ENCODE results near the gene KRT36. TPM values are rescaled to one million over a fixed set of nuclear protein-coding genes. Genes with fewer than 3 reads are reported as not detected.

The KRT36 gene
- total and polyA plus RNA-seq, 7 donors = 0.04 TPM; not detected in 6

DNA sequence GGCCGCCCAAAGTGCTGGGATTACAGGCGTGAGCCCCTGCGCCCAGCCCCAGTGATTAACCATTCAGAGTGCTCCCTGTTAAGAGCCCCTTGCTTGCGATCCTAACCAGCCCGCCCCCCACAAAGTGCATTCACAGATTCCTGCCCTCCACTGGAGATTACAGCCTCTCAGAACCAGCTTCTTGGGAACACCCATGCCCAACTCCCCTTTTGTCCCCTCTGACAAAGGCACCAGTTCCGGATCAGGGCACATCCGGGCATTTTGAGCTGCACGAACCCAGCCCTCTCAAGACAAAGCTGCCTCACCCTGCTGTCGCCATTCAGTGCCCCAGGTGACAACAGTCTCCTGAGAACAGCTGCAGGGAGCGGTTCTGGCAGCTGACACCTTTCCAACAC is 39.2 kb upstream of the KRT36 start:
- Histone ChIP-seq H3K4me3 (no peak overlapping the region), H3K27me3 (ENCODE audit: insufficient read depth in 3 of 3, low read length in 2 of 3) (peaks cover 0 to 53% (median 26%) of the 10 kb centered on the region in 3 donors), H3K27ac (no peak overlapping the region), H3K4me1 (peaks cover 4% of the 10 kb centered on the region), H3K9me3 (no peaks in the 10 kb centered on the region), H3K36me3 (ENCODE audit: insufficient read depth in 1 of 2, low read depth in 1 of 2) (no peaks in the 10 kb centered on the region)
- DNase-seq (no peak), ATAC-seq (no peak)
- intact Hi-C loops (cut with DNase I) = no loop called here
- 40 to 48% (median 48%) methylated on average over 10 of the region's 10 CpGs for WGBS, 3 donors
- TF ChIP-seq, protein P1, sequence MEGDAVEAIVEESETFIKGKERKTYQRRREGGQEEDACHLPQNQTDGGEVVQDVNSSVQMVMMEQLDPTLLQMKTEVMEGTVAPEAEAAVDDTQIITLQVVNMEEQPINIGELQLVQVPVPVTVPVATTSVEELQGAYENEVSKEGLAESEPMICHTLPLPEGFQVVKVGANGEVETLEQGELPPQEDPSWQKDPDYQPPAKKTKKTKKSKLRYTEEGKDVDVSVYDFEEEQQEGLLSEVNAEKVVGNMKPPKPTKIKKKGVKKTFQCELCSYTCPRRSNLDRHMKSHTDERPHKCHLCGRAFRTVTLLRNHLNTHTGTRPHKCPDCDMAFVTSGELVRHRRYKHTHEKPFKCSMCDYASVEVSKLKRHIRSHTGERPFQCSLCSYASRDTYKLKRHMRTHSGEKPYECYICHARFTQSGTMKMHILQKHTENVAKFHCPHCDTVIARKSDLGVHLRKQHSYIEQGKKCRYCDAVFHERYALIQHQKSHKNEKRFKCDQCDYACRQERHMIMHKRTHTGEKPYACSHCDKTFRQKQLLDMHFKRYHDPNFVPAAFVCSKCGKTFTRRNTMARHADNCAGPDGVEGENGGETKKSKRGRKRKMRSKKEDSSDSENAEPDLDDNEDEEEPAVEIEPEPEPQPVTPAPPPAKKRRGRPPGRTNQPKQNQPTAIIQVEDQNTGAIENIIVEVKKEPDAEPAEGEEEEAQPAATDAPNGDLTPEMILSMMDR (IDR thresholded peaks at IDR 0.05) = no peak

DNA sequence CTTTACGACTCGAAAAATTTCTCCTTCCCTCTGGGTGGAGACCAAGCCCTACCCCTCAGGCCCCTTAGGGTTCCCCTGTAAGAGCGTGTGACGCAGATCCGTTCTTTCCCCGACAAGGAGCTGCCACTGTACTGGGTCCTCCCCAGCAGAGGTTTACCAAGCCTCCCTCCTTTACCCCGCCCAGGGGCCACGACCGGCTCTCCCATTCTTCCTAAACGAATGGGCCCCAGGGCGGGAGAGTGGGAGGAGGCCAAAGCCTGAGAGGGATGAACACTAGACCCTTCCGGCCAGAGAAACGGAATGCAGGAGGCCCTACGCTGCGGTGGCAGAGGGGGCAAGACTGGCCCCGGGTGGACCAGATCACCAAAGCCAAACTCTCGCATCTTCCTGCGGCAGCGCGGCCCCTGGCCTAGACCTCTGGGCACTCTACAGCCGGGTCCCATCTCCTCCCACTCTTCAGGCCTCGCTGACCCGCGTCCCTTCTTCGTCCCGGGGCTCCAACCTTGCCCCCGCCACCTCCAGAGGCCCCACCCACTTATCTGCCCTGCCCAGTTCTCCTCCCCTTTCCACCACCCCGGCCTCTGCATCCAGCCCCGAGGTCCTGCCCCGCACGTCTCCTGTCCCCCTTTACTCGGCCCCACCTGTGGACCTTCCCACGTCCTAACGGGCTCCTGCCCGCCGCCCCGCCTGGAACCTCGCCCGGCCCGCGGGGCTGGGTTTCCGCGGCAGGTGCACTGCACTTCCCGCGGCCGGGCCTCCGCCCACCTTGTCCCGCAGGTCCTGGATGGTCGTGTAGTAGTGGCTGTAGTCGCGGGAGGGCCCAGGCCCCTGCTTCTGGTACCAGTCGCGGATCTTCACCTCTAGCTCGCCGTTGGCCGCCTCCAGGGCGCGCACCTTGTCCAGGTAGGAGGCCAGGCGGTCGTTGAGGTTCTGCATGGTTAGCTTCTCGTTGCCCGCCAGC is 37.6 kb upstream of the KRT36 start:
- ATAC-seq (no peak), DNase-seq (no peak)
- H3K4me1 ChIP-seq = peaks cover 4% of the 10 kb centered on the region
- intact Hi-C loops (cut with DNase I) = no loop called here
- TF ChIP-seq, protein P1 (IDR thresholded peaks at IDR 0.05) = no peak
- 7 to 10% (median 8%) methylated on average over 55 to 62 of the region's 62 CpGs for WGBS, 3 donors
- no peaks in the 10 kb centered on the region for H3K36me3 ChIP-seq (ENCODE audit: insufficient read depth in 1 of 2, low read depth in 1 of 2)
- peaks cover 0 to 59% (median 28%) of the 10 kb centered on the region in 3 donors for H3K27me3 ChIP-seq (ENCODE audit: insufficient read depth in 3 of 3, low read length in 2 of 3)
- H3K9me3 ChIP-seq = no peaks in the 10 kb centered on the region
- H3K4me3 ChIP-seq = peak overlapping the region; percentile 41
- no peak overlapping the region for H3K27ac ChIP-seq

DNA sequence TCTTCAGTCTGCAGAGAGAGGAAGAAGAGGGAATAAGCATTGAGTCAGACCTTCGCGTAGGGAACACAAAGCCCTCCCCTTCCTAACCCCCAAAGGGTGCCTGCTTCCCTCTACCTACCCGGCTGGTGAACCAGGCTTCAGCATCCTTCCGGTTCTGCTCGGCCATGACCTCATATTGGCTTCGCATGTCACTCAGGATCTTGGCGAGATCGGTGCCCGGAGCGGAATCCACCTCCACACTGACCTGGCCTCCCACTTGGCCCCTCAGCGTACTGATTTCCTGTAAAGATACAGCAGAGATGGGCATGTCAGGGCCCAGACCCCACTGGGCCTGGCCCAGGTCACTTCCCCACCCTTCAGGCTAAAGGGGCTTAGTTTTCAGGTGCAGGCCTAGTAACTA is 34.6 kb upstream of the KRT36 start:
- ATAC-seq (no peak), DNase-seq (no peak)
- intact Hi-C loops (cut with DNase I) = no loop called here
- H3K9me3 ChIP-seq = no peaks in the 10 kb centered on the region
- H3K4me1 ChIP-seq = peaks cover 4% of the 10 kb centered on the region
- TF ChIP-seq, protein P1 (IDR thresholded peaks at IDR 0.05) = no peak
- H3K27me3 ChIP-seq (ENCODE audit: insufficient read depth in 3 of 3, low read length in 2 of 3) = peaks cover 0 to 45% (median 27%) of the 10 kb centered on the region in 3 donors
- no peaks in the 10 kb centered on the region for H3K36me3 ChIP-seq (ENCODE audit: insufficient read depth in 1 of 2, low read depth in 1 of 2)
- no peak overlapping the region for H3K4me3 ChIP-seq
- H3K27ac ChIP-seq = no peak overlapping the region
- 83 to 89% (median 85%) methylated on average over 11 of the region's 11 CpGs for WGBS, 3 donors

DNA sequence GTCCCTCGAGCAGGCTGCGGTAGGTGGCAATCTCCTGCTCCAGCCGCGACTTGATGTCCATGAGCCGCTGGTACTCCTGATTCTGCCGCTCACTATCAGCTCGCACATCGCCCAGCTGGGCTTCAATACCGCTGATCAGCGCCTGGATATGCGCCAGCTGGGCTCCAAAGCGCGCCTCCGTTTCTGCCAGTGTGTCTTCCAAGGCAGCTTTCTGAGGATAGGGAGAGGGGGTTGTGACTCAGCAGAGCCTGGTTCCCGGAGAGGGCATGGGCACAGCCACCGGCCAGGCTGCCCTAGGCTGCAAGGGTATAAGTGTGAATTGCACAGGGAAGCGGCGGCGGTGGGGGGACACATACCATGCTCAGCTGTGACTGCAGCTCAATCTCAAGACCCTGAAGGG is 34.1 kb upstream of the KRT36 start:
- H3K4me1 ChIP-seq = peaks cover 4% of the 10 kb centered on the region
- intact Hi-C loops (cut with DNase I) = no loop called here
- DNase-seq = no peak
- WGBS, 3 donors = 61 to 64% (median 63%) methylated on average over 19 of the region's 19 CpGs
- no peak overlapping the region for H3K4me3 ChIP-seq
- ATAC-seq = no peak
- no peaks in the 10 kb centered on the region for H3K9me3 ChIP-seq
- H3K36me3 ChIP-seq (ENCODE audit: insufficient read depth in 1 of 2, low read depth in 1 of 2) = no peaks in the 10 kb centered on the region
- TF ChIP-seq, protein P1 (IDR thresholded peaks at IDR 0.05) = no peak
- H3K27ac ChIP-seq = no peak overlapping the region
- peaks cover 0 to 40% (median 27%) of the 10 kb centered on the region in 3 donors for H3K27me3 ChIP-seq (ENCODE audit: insufficient read depth in 3 of 3, low read length in 2 of 3)
